Stimulated activated CD4-positive, alpha-beta T cell treated with anti-CD3 and anti-CD28 coated beads, Interleukin-2, amount 100 ng/mL, for 48 hours (primary cell): ENCODE results near the gene NTNG1.

Experiments used
- DNase-seq, 2 donors: peaks; one replicate each; pipeline ENCODE4 v3.0.0-alpha.2; 2020

NTNG1 gene

DNA sequence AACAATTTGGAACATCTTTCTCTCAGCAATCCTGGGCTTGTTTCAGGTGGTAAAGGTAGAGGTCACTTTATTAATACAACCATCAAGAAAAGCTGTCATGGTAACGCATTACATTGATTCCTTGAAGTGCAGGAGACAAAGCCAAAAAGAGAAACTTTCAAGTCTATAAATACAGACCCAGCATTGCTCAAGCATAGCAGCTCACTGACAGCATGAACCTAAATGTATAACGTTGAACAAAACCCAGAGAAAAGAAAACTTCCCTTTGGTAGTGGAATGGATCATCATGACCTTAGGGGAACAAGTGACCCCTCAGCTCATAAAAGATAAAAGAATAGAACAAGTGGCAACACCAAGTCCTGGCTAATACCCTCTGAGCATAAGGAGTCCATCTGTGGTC, 332.2 kb downstream of the NTNG1 start:
- DNase-seq = no peak

DNA sequence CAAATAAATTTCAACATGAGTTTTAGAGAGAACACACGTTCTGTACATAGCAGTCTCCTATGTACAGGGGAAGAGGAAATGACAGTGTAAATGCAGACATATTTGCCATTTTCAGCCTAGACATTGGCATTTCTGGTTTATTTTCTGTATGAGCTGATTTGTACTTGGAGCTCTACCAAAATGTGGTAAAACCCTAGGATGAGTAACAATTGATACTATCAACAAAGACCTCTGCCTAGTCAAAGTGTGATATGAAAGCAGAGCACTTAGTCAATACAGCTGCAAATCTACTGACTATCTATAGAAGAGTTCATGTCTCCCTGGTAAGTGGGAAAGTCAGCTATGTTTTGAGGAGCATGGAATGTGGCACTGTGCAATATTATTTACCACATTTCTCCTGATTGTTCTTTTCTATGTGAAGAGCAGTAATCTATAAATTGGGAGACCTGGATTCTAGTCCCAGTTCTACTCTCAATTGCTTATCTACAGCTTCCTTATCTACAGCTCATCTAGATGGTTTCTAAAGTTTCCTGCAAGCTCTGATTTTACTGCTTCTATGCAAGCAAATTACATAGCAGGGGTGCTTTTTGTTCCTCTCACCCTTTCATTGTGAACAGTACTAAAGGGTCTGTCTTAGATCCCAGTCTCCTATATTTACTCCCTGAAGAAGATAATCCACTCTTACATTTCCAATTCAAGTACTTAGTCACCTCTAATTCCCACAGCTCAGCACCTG, 334.2 kb downstream of the NTNG1 start:
- DNase-seq = no peak

DNA sequence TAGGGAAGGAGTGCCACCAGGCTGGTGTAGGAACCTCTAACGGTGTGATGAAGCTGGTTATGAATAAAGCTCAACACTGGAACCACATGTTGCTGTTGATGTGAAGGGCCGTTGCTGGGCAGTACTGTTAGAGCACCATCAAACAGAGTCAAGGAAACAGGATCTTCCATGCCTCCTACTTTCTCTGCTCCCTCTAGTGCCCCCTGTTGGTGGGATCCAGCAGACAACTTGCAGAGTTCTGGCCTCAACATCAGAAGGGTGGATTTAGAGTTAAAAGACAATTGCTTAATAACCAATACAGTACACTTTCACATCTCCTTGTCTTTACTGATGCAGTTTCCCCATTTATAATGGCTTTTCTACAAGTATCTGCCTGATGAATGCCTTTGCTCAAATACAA, 336.4 kb downstream of the NTNG1 start:
- DNase-seq = peak in 1 of 2 donors; percentile 7

DNA sequence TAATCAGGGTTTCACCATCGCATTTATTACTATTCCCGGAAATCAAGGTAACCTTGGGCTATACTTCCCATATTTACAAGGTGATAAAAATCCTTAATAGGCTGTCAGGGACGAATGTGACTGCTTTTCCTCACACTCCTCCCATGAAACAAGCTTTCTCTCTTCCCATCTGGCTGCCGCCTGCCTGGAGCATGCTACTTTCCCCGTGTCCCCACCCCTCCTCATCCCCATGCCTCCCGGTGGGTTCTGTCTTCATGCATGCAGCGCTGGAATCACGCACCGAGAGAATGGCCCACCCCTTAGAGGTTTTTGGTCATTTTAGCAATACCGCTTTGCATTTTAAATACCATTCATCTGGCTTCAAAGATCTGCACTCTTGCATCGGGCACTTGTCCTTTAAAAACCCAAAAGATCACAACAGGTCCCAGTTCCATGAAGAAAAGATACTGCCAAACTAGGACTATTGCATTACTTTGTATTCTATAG, 339.1 kb downstream of the NTNG1 start:
- DNase-seq = no peak

DNA sequence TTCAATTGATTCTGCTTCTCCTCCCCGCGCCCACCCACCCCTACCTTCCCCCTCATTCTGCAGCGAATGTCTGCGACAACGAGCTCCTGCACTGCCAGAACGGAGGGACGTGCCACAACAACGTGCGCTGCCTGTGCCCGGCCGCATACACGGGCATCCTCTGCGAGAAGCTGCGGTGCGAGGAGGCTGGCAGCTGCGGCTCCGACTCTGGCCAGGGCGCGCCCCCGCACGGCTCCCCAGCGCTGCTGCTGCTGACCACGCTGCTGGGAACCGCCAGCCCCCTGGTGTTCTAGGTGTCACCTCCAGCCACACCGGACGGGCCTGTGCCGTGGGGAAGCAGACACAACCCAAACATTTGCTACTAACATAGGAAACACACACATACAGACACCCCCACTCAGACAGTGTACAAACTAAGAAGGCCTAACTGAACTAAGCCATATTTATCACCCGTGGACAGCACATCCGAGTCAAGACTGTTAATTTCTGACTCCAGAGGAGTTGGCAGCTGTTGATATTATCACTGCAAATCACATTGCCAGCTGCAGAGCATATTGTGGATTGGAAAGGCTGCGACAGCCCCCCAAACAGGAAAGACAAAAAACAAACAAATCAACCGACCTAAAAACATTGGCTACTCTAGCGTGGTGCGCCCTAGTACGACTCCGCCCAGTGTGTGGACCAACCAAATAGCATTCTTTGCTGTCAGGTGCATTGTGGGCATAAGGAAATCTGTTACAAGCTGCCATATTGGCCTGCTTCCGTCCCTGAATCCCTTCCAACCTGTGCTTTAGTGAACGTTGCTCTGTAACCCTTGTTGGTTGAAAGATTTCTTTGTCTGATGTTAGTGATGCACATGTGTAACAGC, 339.9 kb downstream of the NTNG1 start:
- no peak for DNase-seq

DNA sequence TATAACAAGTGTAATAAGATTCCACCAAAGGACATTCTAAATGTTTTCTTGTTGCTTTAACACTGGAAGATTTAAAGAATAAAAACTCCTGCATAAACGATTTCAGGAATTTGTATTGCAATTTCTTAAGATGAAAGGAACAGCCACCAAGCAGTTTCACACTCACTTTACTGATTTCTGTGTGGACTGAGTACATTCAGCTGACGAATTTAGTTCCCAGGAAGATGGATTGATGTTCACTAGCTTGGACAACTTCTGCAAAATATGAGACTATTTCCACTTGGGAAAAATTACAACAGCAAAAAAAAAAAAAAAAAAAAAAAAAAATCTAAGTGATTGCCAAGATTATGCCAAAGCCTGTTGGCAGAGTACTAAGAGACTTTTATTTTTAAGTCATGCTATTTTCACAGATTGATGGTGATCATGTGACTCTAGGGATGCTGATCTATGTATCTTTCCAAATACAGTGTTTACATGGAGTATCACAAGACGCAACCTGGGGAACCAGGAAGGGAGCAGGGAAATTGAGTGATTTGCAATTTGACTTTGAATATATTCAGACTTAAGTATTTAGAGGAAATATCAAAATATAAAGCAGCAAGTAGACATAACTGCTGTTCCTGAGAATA, 341.0 kb downstream of the NTNG1 start:
- DNase-seq = no peak

DNA sequence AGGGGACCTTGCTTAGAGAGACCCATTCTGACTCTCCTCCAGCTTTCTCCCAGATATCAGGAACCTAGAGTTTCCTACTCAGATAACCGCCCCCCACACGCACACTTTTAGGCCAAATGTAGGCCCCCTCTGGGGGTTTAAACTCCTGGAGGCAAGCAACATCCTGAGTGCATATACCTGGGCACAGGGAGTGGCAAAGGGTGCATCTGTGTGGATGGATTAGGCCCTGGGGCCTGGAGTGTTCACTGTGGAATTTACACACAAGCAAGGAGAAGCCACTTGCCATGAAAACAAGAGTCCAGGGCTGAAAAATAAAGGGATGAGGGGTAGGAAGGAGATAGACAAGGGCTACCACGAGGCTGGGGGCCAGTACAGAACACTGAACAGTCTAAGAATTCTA, 343.1 kb downstream of the NTNG1 start:
- DNase-seq = no peak

DNA sequence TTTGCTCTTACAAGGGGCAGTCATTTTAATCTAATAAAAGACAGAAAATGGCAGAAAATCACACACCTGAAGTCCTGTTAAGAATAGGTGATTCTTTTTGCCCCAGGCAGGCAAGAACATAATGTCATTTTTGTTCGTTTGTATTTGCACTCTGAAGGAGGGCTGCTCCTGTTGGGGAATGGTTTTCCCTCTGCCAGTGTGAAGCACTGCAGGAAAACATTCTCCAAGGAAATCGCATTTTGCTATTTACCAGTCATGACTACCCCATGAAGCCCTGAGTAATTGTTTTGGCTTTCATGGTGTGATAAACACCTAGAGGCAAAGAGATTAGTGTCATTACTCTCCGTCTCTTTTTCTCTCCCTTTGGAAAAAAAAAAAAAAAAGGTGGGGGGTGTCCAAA, 345.5 kb downstream of the NTNG1 start:
- DNase-seq = no peak

DNA sequence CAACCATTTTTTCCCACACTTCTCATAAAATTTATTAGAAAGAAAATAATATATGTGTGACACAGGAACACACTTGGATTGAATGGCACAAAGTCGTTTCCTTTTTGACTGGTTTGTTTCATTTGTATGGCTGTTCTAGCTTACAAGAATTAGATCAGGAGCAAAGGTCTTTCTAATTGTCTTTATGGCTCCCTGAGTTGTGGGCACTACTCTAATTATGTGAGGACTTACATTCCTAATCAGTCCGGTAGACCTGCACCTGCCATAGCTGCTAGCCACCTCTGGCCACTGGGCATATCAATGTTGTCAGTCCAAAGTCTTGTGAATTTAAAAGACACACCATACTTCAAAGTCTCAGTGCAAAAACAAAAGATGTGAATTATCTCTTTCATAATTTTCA, 346.7 kb downstream of the NTNG1 start:
- no peak for DNase-seq

DNA sequence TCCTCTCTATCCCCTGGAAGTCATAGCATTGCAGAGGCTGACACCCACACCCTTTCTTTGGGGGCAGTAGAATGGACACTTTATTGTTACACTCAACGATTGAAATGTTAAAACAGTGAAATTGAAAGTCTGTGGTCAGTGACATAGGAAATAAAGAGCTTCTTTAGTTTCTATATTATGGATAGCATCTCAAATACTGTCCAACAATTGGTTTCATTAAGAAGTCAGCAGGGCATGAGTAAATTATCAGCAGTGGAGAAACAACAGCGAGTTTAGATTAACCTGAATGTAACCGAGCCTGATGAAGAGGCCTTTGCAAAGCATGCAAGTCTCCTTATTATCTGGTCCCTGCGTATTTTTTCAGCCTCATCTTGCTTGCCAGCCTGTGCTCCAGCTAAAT, 350.7 kb downstream of the NTNG1 start:
- no peak for DNase-seq

DNA sequence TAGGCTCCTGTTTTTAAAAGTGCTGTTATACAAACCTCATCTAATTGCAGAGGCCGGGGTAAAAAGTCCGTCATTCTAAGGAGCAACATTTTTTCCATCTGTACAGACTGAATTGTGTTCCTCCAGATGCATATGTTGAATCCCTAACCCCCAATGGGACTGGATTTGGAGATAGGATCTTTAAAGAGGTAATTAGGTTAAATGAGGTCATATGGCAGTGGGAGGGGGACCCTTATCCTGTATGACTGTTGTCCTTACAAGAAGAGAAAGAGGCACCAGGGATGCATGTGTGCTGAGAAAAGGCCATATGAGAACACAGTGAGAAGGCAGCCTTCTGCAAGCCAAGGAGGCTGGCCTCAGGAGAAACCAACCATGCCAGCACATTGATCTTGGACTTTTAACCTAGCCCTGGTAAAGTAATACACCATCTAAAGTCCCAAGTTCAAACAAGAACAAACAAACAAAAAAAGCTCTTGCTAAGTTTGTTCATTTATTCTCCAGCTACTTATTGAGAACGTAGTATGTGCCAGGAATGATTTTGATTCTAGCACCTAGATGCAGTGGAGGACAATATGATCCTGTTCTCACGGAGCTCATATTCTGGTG, 352.4 kb downstream of the NTNG1 start:
- DNase-seq = no peak

DNA sequence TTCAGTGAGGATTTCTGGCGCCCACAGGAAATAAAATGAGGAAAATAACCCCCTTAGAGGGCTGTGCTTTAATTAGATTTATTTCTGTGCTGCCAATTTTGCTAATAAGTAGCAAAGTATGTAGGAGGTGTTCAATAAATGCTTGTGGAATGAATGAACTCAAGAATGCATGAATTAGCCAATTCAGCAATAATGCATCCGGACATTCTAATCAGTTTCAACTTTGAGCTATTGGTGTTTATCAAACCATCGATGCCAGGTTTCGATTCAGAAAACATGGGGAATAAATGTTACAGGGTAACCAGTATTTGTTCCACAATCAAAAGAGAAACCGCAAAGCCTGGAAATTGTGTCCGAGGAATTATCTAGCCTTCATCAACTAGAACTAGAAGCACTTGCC, 353.2 kb downstream of the NTNG1 start:
- no peak for DNase-seq

DNA sequence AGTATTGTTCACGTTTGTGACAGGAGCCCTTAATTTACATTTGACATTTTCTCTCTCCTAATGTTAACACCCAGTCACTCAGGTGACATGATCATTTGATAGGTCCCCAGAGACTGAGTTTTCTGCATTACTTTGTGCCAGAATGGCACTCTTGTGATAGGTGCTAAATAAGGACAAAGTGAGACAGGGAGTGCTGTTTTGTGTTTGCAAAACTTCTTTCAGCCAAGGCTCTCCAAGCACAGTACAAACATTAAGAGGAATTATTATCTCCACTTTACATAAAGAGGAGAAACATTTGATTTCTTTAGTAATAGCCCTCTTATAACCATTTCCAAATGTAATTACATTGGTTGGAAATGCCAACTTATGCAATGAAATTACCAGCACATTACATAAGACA, 355.2 kb downstream of the NTNG1 start:
- no peak for DNase-seq

DNA sequence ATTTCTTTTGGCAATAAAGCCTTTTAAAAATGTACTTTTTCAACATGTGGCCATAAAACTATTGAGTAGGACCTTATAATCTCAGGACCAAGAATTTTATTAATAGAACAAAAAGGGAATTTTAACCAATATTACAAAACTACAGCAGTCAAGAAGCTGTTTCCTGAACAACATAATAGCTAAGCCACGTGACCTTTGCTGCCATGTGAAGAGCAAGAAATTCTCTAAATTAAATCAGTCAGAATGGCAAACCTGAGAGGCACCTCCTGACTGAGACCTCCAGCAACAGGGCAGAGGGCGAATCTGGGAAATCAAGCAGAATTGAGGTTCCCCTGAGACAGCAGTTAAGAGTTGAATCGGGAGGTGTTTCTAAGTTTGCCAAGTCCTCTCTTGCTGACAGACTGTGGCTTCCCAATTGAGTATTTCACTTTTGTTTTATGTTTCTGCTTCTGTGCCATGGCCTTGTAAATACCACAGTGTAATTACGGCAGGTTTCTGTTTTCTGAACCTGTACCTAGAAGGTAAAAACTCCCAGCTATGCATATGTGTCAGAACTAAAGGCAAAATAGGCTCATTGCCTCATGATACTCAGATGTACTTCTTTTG, 358.4 kb downstream of the NTNG1 start:
- no peak for DNase-seq

DNA sequence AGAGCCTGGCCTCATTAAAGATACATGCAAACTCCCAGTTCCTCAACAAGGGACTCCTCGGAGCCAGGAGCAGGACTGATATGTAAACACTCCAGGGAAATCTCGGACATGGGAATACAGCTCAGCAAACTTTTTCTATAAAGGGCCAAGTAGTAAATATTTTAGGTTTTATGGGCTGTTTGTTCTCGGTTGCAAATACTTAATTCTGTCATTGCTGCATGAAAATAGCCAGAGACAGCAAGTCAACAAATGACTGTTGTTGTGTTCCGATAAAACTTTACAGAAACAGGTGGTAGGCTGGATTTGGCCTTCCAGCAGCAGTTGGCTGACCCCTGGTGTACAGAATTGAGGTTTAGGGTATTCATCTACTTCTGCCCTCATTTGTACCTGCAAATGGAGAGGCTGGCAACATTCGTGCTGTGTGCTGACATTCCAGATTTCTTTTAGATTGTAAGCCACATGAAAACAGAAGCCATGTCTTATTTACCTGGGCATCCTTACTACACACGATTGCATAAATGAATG, 360.3 kb downstream of the NTNG1 start:
- DNase-seq = no peak

DNA sequence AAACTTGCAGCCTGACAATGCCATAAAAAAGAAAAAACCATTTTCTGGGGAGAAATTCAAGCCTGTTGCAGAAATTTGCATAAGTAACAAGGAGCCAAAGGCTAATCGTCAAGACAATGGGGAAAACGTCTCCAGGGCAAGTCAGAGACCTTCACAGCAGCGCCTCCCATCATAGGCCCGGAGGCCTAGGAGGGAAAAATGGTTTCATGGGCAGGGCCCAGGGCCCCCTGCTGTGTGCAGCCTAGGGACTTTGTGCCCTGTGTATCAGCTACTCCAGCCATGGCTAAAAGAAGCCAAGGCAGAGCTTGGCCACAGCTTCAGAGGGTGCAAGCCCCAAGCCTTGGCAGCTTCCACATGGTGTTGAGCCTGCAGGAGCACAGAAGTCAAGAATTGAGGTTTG, 369.5 kb downstream of the NTNG1 start:
- DNase-seq = no peak

DNA sequence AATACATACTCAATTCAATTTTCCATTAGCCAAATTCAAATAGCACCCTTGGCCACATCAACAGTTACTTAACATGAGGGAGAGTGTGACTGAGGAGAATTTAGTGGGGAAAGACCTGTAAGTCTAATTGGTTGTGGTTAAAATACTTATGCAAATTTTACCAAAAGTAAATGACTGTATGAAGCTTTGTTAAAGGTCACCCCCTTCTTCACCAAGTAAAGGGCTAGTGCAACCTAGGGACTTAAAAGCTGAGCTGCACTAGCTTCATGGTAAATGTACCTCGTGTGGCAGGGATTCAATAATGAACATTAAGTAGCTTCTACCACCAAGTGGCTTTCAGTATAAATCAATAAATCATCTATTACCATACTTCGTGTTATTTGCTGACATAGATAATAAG, 372.0 kb downstream of the NTNG1 start:
- no peak for DNase-seq

DNA sequence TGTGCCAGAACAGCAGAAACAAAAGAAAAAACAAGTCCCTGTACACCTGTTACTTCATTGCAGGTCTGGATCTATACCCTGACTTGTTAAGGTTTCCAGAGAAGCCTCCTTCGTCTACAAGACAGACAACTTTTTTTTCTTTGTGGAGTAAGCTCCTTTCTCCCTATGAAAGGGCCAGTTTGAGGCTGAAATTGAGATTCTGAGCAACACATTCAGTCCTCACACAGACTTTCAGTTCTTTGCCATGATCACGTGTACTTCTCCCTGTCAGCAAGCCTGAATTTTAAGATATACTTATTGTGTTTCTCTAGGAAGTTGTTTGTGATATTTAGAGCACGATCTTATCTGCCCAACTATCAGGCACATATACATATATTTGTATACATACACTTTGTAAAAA, 374.0 kb downstream of the NTNG1 start:
- no peak for DNase-seq

DNA sequence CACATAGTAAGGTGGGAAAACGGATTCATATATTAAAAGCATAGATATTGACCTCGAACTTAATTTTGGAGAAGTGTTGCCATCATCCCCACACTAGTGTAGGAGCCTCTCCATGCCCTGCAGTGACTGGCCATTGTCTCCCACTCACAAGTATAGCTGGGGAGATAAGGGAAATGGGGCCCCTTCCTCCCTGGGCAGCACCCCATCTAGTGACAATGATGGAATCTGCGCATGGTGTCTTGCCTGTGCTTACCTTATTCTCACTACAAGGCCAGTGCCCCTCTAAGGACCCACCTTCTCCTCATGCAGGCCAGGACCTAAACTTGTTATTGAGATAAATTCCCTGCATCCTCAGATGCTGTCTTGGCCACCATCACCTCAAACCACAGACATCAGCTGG, 374.9 kb downstream of the NTNG1 start:
- no peak for DNase-seq

DNA sequence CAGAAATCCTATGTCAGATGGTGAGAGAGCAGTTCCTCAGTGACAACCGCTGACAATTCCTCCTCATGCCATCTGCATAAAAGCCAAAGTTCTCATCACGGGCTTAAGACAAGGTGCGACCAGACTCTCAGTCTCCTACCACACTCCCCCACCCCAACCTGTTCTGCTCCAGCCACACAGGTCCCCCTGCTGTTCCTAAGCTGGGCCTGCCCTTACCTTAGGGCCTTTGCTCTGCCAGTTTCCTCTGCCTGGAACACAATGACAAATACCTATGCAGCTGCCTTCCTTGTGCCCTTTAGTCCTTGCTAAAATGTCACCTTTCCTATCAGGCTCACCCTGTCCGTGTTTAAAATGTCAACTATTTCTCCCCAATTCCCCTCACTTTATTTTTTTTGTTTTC, 382.2 kb downstream of the NTNG1 start:
- DNase-seq = no peak

DNA sequence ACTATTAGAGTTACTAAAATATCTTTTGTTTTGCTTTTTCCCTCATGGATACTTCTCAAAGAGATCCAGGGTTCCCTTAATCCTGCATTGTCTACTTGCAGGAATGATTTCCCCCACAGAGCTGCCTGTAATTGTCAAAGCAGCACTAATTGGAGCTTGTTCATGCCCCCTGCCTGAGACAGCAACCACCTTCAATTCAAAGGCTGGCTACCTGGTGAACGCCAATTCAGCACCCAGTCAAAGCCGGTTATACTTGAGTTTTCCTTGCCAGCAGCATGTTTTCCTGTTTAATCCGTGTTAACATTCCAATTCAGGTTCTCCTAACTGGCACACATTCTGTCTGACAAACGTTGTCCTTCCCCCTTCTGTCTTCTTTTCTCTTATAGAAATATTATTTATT, 382.9 kb downstream of the NTNG1 start:
- no peak for DNase-seq

DNA sequence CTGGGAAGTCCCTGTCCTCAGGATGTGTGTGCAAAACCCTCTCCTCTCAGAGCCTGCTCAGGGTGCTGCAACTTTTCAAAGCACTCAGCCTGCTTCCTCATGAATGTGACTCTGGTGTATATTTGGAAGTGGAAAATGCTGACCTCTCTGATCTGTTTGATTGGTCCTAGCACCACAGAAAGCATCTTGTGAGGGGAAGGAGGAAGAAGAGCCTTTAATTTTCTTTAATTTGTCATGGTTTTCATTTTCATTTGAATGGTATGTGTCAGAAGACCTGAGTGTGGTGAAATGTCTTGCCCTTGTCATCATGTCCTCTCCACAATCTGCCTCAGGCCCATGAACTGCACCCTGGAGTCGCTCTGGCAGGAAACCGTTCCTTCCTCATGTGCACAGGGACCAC, 383.5 kb downstream of the NTNG1 start:
- no peak for DNase-seq

DNA sequence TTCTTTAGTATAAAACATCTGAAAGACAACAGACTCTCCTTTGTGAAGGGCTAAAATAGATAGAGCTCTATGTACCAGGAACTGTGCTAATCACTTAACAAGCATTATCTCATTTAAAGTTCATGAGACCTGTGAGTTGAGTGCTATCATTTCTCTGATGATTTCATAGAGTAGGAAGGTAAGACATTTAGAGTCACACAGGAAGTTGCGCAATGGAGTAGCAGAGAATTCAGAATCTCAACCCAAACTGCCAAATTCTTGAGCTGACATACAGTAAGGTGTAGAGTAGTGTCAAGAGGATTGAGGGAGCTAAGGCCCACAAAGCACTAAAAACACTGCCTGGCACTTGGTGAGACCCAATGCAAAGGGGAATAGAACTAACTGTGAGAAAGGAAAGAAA, 384.3 kb downstream of the NTNG1 start:
- no peak for DNase-seq
